AG09309 (cell line): ENCODE data around the gene ZFHX3.

Experiments
- DNase-seq: peaks from one replicate; pipeline ENCODE4 v3.0.0-alpha.2; 2010; ENCODE audit warnings: low read depth
- H3K4me3 ChIP-seq: 2 replicates; pipeline ENCODE4 v1.5.1; 2011; ENCODE audit warnings: mild to moderate bottlenecking, low read depth, low read length, moderate library complexity; ENCODE audit not compliant: control insufficient read depth
- CTCF ChIP-seq: IDR thresholded peaks from 2 replicates; pipeline ENCODE4 v1.5.1; 2011; ENCODE audit warnings: mild to moderate bottlenecking, low read depth, low read length, inconsistent platforms; ENCODE audit not compliant: insufficient read depth, control insufficient read depth; ENCODE audit errors: missing control alignments

The ZFHX3 gene

GRCh38 chr16:73059779-73060615 lies 12.1 kb upstream of the ZFHX3 start:
- peak overlapping the region; percentile 69 for H3K4me3 ChIP-seq
- TF ChIP-seq CTCF: no peak
- no peak for DNase-seq

GRCh38 chr16:73058616-73059409 lies 10.9 kb upstream of the ZFHX3 start:
- TF ChIP-seq CTCF: no peak
- peak overlapping the region; percentile 69 for H3K4me3 ChIP-seq
- no peak for DNase-seq

- H3K4me3 ChIP-seq: peak overlapping the region; percentile 69
- TF ChIP-seq CTCF: no peak
- DNase-seq: no peak
Observed at GRCh38 chr16:73058221-73058615, 10.3 kb upstream of the ZFHX3 start.

GRCh38 chr16:73057291-73058210 lies 9.6 kb upstream of the ZFHX3 start:
- peak overlapping the region; percentile 69 for H3K4me3 ChIP-seq
- no peak for TF ChIP-seq CTCF
- DNase-seq: no peak

GRCh38 chr16:73056921-73057290 lies 9.0 kb upstream of the ZFHX3 start:
- DNase-seq: no peak
- H3K4me3 ChIP-seq: peak overlapping the region; percentile 69
- TF ChIP-seq CTCF: no peak

GRCh38 chr16:73056448-73056847 lies 8.5 kb upstream of the ZFHX3 start:
- H3K4me3 ChIP-seq: peak overlapping the region; percentile 69
- DNase-seq: no peak
- TF ChIP-seq CTCF: no peak
